HL-60 (cell line): Measurements from ENCODE around the gene MED28.

Experiments used
- CTCF ChIP-seq: IDR thresholded peaks from one replicate; pipeline ENCODE4 v1.5.1; 2011; ENCODE audit warnings: low read length, control low read depth, inconsistent platforms; ENCODE audit not compliant: insufficient read depth
- GABPA ChIP-seq: IDR thresholded peaks from 2 replicates; pipeline ENCODE4 v1.6.1; 2012; ENCODE audit warnings: low read depth
- POLR2AphosphoS5 ChIP-seq: IDR thresholded peaks from 2 replicates; pipeline ENCODE4 v1.6.1; 2012; ENCODE audit warnings: low read depth
- SPI1 ChIP-seq: IDR thresholded peaks from 2 replicates; pipeline ENCODE4 v1.6.1; 2012; ENCODE audit warnings: low read depth, mild to moderate bottlenecking, borderline replicate concordance
- TF ChIP-seq, protein P1 (sequence below): IDR thresholded peaks from 2 replicates; pipeline ENCODE4 v1.6.1; 2012; ENCODE audit warnings: low read depth; ENCODE audit not compliant: insufficient replicate concordance

DNA sequence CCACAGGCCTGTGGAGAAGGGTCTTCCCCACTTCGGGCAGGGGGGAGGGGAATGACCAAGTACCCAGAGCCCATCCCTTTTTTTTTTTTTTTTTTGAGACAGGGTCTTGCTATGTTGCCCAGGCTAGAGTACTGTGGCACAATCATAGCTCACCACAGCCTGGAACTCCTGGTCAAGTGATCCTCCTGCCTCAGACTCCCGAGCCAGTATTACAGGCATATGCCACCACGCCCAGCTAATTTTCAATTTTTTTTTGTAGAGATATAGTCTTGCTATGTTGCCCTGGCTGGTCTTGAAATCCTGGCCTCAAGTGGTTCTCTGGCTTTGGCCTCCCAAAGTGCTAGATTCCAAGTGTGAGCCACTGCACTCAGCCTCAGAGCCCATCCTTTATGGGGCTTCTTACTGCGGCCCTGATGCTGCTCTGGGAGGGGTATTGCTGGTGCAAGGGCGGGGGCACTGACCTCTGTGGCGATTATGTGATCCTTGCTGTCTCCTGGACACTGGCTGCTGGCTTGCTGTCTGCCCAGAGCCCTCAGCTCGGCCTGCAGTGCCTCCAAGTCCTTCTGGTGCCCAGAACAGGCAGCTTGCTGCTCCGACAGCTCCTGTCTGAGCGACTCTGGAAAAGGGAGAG, 32.9 kb downstream of the MED28 start:
- TF ChIP-seq CTCF (no peak), GABPA (no peak), SPI1 (no peak), POLR2AphosphoS5 (no peak)
- TF ChIP-seq, protein P1, sequence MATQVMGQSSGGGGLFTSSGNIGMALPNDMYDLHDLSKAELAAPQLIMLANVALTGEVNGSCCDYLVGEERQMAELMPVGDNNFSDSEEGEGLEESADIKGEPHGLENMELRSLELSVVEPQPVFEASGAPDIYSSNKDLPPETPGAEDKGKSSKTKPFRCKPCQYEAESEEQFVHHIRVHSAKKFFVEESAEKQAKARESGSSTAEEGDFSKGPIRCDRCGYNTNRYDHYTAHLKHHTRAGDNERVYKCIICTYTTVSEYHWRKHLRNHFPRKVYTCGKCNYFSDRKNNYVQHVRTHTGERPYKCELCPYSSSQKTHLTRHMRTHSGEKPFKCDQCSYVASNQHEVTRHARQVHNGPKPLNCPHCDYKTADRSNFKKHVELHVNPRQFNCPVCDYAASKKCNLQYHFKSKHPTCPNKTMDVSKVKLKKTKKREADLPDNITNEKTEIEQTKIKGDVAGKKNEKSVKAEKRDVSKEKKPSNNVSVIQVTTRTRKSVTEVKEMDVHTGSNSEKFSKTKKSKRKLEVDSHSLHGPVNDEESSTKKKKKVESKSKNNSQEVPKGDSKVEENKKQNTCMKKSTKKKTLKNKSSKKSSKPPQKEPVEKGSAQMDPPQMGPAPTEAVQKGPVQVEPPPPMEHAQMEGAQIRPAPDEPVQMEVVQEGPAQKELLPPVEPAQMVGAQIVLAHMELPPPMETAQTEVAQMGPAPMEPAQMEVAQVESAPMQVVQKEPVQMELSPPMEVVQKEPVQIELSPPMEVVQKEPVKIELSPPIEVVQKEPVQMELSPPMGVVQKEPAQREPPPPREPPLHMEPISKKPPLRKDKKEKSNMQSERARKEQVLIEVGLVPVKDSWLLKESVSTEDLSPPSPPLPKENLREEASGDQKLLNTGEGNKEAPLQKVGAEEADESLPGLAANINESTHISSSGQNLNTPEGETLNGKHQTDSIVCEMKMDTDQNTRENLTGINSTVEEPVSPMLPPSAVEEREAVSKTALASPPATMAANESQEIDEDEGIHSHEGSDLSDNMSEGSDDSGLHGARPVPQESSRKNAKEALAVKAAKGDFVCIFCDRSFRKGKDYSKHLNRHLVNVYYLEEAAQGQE, result no peak
